HG03378 (cell line): Measurements from ENCODE around the gene EHF.

Source experiments
- ATAC-seq: cut with Tn5 transposase; IDR thresholded peaks from one replicate; pipeline ENCODE4 v1.9.1; 2021; ENCODE audit warnings: mild to moderate bottlenecking, moderate library complexity; ENCODE audit not compliant: unreplicated experiment

Gene EHF

GRCh38 chr11:34601609-34602008 is 19.3 kb upstream of the EHF start:
- ATAC-seq: no peak

GRCh38 chr11:34602245-34602644 is 18.6 kb upstream of the EHF start:
- no peak for ATAC-seq

- ATAC-seq: no peak
Measured at GRCh38 chr11:34603129-34604001, 17.5 kb upstream of the EHF start.

- ATAC-seq: no peak
Measured at GRCh38 chr11:34604145-34604544, 16.7 kb upstream of the EHF start.

GRCh38 chr11:34604911-34605310 is 16.0 kb upstream of the EHF start:
- ATAC-seq: no peak

GRCh38 chr11:34605481-34606325 is 15.2 kb upstream of the EHF start:
- no peak for ATAC-seq

GRCh38 chr11:34606326-34607120 is 14.4 kb upstream of the EHF start:
- ATAC-seq: no peak

- ATAC-seq: no peak
Measured at GRCh38 chr11:34609187-34609751, 11.6 kb upstream of the EHF start.

- ATAC-seq: no peak
Measured at GRCh38 chr11:34609850-34610249, 11.0 kb upstream of the EHF start.

GRCh38 chr11:34610324-34611041 is 10.4 kb upstream of the EHF start:
- ATAC-seq: no peak

- no peak for ATAC-seq
Measured at GRCh38 chr11:34613015-34613414, 7.9 kb upstream of the EHF start.

- ATAC-seq: peak; percentile 88
Measured at GRCh38 chr11:34613552-34614056, 7.3 kb upstream of the EHF start.

- peak; percentile 81 for ATAC-seq
Measured at GRCh38 chr11:34614344-34615104, 6.4 kb upstream of the EHF start.

- ATAC-seq: no peak
Measured at GRCh38 chr11:34616086-34616485, 4.8 kb upstream of the EHF start.

- ATAC-seq: no peak
Measured at GRCh38 chr11:34616830-34617504, 3.9 kb upstream of the EHF start.

GRCh38 chr11:34618406-34618805 is 2.5 kb upstream of the EHF start:
- ATAC-seq: no peak

GRCh38 chr11:34619062-34619516 is 1.8 kb upstream of the EHF start:
- ATAC-seq: no peak

GRCh38 chr11:34620202-34620601 is 691 bp upstream of the EHF start:
- no peak for ATAC-seq

- ATAC-seq: no peak
Measured at GRCh38 chr11:34621876-34622275, 983 bp downstream of the EHF start.
